ENCODE measurements around the gene IFNGR2.
"Not testable (repeated sequence)": the region's sequence is repeated elsewhere in the genome, so short reads cannot be mapped to it uniquely, and the experiment has no call there.

Gene IFNGR2

DNA sequence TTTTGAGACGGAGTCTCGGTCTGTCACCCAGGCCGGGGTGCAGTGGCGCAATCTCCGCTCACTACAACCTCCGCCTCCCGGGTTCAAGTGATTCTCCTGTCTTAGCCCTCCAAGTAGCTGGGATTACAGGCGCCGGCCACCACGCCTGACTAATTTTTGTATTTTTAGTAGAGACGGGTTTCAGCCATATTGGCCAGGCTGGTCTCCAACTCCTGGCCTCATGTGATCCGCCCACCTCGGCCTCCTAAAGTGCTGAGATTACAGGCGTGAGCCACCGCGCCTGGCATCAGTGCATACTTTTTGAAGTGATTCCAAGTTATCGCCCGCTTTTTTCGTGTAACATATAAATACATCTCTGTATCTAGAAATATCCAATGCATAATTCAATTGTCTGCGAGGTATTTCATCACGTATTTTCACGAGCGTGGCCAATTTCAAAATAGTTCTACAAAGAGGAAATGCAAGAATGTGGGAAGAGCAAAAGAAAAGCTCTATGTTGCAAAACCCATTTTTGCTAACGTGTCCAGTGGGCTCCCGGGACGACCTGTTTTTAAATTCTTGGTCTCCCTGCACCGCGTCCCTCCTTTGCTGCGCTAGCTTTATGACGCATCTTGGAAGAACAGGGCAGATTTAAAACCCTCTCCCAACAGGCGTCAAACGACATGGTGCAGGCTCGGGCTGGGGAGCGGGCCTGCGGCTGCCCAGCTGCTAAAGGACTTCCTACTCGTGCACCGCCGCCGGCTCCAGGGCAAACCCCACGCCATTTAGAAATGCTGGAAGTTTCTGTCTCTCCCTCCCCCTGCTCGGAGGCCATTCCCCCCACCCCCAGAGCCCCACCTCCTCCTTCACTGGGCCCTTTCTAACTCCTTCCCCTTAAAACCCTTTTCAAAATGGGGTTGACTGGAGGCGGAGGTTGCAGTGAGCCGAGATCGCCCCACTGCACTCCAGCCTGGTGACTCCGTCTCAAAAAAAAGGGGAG lies 923 bp upstream of the IFNGR2 start:
- DNase-seq (ENCODE audit: low read depth, low spot score): peak; percentile 59

DNA sequence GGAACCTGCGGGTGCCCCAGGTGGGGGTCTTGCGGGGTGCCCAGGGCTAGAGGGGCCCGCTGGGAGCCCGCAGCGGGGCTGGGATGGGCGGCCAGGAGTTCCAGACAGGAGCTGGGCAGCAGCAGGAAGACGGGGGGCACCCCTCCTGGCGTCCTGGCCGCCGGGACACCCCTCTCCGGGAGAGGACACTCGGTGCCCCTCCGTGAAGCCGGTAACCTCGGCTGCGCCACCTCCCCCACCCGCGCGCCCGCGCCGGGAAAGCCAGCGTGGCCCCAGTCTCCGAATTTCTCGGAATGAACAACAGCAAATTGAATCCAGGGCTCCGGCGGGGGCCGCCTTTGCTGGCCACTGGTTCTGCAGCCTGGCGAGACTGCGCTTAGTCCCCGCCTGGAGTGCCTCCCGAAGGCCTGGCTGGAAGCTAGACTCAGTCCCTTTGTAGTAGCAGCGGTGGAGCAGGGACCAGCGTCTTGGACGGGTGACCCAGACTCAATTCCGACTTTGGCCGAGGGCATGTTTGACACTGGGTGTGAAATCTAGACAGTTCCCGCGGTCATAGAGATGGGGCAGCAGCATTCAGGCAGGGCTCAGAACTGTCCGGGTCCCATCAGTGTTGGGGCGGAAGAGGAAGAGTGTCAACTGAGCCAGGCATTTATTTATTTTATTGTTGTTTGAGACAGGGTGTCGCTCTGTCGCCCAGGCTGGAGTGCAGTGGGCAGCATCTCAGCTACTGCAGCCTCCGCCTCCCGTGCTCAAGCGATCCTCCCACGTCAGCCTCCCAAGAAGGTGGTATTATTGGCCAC lies 773 bp downstream of the IFNGR2 start:
- peak; percentile 84 for DNase-seq (ENCODE audit: low read depth, low spot score)

DNA sequence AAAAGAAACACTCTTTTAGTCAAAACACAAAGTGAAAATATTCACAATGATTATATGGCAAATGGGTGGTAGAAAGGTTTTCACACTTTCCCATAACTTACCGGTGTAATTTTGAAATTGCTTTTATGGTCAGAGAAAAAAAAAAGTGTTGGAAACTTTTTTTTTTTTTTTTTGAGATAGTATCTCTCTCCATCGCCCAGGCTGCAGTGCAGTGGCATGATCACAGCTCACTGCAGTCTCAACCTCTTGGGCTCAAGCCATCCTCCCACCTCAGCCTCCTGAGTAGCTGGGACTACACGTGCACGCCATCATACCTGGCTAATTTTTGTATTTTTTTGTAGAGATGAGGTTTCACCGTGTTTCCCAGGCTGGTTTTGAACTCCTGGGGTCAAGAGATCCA lies 3.3 kb downstream of the IFNGR2 start:
- DNase-seq (ENCODE audit: low read depth, low spot score): no peak

DNA sequence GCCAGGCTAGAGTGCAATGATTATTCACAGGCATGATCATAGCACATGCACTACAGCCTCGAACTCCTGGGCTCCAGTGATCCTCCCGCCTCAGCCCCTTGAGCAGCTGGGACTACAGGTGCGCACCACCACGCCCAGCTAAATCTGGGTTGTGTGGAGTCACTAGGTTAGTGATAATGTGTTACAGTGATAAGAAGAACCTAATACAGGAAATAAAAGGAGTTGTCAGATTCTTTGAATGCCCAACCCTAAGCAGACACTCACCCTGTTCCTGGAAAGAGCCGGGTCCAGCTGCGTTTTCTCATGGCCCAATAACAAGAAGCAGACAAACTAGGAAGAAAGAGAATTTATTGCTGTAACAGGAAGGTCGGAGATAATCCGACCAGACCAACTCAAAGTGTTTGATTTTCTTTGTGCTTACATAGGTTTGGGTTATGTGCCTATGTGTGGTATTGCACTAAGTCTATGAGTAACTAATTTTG lies 8.8 kb downstream of the IFNGR2 start:
- no peak for DNase-seq (ENCODE audit: low read depth, low spot score)

DNA sequence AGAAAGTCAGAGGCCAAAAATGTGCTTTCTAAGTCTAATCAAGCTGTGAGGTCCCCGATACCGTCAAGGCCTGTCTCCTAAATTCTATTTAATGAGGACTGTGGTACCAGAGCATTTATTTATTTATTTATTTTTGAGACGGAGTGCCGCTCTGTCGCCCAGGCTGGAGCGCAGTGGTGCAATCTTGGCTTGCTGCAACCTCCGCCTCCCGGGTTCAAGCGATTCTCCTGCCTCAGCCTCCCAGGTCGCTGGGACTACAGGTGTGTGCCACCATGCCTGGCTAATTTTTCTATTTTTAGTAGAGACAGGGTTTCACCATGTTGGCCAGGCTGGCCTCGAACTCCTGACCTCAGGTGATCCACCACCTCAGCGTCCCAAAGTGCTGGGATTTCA lies 9.2 kb downstream of the IFNGR2 start:
- DNase-seq (ENCODE audit: low read depth, low spot score): not testable (repeated sequence)

DNA sequence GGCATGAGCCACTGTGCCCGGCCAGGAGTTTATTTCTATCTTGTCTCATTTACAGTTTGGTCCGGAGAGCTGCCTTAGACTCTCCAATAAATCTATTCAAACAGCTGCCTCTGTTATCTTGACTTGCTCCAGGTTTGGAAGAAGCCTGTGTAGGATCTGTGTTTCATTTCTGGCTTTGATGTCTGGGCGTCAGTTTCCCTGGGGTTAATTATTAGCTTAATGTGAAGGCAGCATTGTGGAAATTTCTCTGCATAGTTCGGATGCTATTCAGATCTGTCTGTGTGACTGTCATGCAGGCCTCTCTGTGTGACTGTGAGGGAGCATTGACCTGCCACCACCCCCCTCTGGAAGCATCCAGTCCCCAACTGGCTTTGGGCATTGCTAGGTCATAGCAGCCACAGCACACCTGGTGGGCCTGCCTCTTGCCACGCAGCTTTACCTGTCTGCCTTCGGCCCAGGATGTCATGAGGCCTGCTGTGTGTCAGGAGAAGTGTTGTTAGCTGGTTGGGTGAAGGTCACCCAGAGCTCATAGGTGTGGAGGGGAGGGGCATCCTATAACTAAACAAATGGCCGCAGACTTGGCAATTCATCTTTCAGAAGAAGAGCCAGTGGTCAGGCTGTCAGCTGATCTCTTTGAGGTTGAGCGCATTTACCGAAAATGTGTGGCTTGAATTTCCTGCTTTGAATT lies 9.8 kb downstream of the IFNGR2 start:
- DNase-seq (ENCODE audit: low read depth, low spot score): no peak

DNA sequence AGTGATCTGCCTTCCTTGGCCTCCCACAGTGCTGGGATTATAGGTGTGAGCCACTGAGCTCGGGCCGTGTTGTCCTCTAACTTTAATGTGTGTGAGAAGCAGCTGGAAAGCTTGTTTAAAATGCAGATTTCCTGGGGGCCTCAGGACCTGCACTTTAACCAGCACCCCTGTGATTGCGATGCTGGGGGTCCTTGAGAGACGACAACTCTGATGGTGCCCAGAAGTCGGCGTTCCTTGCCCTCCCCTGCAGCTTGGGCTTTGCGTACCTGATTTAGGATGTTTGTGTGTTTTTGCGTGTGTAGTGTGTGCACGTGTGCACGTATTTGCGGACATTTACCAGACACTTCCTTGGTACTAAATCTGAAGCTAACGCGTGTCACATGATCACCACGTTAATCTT lies 10.9 kb downstream of the IFNGR2 start:
- no peak for DNase-seq (ENCODE audit: low read depth, low spot score)

DNA sequence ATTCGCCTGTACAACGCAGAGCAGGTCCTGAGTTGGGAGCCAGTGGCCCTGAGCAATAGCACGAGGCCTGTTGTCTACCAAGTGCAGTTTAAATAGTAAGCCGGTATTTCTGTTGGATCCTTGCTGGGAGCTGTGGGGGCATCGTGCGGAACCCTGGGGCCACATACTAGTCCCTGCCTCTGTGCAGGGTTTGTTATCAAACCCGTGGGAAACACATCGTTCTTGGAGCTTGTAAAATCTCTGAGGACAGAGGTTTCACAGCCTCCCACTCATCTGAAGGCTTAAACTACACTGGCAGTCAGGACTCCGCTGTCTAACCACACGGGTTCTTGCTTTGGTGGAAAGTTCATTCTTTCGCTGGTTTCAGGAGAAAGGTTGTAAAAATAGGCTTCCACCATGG lies 11.7 kb downstream of the IFNGR2 start:
- DNase-seq (ENCODE audit: low read depth, low spot score): no peak

DNA sequence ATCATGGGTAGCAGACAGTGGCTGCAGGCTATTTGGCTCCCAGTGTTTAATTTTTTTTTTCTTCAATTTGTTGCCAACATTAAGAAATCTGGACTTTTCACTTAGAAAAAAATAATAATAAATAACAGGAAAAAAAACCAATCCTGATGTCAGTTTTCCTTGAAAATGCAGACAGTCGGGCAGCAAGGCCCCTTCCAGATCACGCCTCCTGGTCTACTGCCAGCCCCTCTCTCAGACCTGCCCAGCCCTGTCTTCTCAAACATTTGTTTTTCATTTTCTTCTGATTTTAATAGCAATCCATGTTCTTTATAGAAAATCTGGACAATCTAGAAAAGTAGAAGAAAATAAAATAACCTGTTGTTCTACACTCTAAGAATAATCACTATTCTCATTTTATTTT lies 15.5 kb downstream of the IFNGR2 start:
- no peak for DNase-seq (ENCODE audit: low read depth, low spot score)

DNA sequence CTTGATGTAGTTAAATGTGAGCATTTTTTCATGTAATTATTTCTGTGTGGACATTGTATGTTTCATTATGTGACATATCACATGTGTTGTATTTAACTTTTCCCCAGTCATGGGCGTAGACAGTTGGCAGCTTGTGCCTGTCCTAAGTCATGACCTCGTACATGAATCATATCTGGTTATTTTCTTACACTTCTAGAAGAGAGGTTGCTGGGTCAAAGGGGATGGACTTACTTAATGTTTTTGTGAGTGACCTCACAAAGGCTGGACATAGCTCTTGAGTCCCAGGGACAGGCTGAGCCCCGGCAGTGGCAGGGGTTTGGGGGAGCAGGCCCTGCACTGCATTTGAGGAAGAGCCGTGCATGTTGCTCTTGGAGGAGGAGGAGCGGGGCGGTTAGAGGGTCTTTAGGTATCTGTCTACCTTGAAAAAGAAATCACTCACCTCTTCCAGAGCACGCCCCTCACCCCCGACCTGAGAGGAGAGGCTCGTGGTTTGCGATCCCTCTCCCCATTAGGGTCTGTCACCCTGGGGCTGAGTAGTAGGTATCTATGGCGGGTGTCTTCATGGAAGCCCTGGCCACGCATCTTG lies 16.4 kb downstream of the IFNGR2 start:
- DNase-seq (ENCODE audit: low read depth, low spot score): no peak

DNA sequence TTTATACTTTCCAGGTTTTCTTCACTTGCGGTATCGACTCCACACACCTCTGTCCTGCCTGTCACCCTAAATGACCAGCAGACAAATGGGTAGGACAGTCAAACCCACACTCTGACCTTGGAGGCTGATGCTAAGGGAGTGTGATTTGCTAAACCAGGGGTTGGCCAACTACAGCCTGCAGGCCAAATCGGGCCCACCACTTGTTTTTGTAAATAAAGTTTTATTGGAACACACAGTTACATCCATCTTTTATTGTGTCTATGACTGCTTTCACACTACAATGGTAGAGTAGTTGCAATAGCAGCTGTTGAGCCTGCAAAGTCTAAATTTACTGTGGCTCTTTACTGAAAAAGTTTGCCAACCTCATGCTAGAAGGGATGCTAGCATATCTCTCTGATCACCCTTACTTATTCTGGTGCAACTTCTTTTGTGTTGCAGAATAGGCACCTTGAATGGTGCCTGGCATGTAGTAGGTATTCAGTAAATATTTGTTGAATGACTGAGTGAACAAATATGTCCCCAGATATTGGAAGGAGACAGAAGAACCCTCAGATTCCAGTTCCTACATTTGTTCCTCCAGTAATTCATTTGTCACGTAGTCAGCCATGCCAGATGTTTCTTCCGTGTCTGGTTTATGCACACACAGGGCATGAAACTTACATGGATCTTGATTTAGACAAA lies 18.6 kb downstream of the IFNGR2 start:
- no peak for DNase-seq (ENCODE audit: low read depth, low spot score)

DNA sequence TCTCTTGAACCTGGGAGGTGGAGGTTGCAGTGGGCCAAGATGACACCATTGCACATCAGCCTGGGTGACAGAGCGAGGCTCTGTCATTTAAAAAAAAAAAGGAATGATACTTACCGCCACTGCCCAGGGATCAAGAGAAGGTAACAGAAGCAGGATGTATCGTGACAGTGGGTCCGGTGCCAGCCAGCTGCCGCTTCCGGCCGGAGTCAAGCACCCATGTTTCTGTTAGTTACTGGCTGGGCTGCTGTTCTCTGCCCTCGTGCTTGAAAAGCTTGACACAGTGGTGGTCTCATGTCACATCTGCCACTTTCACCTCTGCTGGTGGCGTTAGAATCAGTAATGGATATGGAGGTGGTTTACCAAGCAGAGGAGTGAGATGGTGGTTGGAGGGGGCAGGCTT lies 21.0 kb downstream of the IFNGR2 start:
- DNase-seq (ENCODE audit: low read depth, low spot score): no peak

DNA sequence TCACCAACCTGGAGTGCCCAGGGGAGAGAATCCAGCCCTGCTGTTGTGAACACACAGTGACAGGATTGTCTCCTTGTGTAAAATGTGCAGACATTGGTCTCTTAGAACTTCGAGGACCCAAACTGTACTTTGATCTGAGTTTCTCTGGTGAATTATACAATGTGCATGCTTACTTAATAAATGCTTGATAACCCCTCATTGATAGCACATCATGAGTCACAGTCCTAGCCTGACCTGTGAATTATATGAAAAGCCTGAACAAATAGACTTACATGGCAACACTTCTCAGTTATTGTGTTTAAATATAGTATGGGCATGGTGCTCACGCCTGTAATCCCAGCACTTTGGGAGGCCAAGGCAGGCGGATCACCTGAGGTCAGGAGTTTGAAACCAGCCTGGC lies 22.6 kb downstream of the IFNGR2 start:
- no peak for DNase-seq (ENCODE audit: low read depth, low spot score)

DNA sequence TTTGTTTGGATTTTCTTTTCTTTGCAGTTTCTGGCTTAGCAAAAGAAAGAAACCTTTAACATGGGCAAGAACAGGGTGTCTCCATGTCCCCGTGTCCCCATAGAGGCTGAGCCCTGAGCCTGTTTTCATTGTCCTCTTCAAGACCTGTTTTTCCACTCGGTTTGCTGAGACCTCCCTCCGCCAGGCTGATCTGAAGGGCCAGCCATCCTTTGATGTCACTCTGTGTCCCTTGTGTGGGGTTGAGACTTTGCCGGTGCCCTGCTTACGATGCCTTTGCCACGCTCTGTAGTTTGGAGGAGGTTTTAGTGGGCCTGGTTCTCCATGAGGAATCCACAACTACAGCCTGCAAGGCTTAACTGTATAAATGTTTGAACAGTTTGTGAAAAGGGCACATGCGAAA lies 23.8 kb downstream of the IFNGR2 start:
- no peak for DNase-seq (ENCODE audit: low read depth, low spot score)

DNA sequence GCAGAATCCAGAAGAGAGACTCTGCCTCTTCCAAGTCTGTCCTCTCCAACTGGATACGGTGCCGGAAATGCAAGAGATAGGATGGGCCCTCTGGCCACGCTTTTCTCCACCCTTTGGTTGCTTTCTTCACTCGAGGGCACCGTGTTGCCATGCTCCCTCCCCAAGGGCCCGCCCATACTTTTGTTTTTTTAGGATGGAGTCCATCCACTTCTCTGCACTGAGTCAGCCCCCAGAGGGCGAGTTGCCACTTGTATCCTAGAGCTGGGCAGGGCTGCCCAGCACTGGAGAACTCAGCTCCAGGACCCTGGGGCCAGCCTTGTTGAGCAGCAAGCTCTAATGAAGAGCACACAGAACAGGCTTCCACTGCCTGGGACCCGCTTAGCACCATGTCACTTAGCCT lies 25.5 kb downstream of the IFNGR2 start:
- peak; percentile 10 for DNase-seq (ENCODE audit: low read depth, low spot score)

DNA sequence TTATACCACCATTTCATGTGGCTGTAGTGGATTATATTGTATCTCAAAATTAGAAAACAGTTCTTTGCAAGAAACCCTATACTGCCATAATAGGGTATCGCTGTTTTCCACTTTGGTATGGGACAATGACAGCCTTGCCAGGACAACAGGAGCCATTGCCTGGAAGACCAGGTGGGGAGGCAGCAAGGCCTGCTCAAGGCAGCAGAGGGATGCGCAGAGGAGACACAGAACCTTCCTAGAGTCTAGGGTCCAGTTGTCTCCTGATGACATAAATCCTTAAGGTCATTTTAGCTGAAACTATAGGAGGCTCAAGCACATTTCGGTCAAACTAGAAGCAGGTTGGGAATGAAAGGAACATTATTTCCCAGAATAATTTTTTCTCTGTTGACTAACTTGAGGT lies 27.6 kb downstream of the IFNGR2 start:
- no peak for DNase-seq (ENCODE audit: low read depth, low spot score)

DNA sequence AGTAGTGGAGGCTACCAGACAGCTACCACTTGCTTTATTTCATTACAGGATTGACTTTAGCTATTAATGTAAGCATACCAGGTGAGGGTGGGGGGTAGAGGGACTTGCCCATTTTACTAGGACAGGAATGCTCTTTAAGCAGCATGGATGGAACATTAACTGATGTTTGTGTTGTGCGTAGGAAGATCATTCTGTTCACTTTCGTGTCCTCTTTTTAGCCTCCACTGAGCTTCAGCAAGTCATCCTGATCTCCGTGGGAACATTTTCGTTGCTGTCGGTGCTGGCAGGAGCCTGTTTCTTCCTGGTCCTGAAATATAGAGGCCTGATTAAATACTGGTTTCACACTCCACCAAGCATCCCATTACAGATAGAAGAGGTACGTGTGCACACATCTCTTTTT lies 29.3 kb downstream of the IFNGR2 start:
- no peak for DNase-seq (ENCODE audit: low read depth, low spot score)

DNA sequence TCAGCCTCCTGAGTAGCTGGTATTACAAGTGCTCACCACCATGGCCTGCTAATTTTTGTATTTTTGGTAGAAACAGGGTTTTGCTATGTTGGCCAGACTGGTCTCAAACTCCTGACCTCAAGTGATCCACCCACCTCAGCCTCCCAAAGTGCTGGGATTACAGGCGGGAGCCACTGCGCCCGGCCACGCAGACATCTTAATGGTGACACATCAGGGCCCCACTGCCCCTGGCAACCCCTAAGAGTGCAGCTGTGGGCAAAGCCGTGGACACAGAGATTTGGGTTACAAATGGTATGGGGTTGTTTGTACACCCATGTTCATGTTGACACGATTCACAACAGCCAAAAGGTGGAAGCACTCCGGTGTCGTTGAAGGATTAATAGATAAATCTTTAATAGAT lies 29.8 kb downstream of the IFNGR2 start:
- DNase-seq (ENCODE audit: low read depth, low spot score): no peak

DNA sequence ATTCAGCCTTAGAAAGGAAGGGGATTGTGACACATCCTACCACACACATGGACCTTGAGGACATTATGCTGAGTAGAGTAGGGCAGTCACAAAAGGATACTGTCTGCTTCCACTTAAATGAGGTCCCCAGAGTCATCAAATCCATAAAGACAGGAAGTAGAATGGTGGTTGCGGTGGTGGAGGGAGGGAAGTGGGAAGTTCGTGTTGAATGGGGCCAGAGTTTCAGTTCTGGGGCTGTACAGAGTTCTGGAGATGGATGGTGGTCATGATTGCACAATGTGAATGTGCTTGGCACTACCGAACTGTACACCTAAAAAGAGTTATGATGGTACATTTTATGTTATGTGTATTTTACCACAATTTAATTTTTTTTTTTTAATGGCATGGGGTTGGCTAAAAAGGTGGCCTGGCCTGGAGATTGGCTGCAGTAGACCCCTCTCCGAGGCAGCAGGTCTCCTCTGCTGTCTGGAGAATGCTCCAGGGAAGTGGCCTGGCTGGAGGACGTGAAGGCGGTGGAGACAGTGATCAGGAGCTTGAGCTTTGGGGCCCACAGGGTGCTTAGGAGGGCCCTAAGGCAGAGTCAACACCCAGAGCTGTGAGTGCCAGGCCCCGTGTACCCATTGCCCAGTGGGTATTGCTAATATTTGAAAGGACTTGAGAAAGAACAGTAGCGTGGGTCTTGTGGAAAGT lies 30.4 kb downstream of the IFNGR2 start:
- DNase-seq (ENCODE audit: low read depth, low spot score): no peak

DNA sequence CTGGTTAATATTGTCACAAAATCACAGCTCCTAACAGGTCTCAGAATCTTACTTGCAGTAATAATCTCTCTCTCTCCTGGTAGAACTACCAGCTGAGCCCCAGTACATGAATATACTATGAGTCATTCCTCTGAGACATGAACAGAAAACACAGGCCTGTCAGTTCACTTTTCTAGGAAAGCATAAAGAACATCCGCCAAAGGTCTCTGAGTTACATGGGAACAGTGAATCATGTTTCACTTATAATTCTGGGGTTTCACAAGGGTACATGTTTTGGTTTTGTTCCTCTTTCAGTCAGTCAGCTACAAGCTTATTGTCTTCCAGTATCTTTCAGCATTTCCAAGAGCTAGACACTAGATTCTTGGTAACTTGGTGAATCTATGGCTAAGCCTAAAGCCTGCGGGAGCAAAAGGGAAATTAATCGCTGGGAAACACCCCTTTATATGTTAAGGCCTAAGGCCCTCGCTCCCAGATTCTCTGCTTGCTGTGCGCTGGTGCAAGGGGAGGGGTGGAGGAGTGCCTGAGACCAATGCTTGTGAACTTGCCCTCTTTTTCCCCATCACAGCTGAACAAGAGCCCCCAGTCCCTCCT lies 31.7 kb downstream of the IFNGR2 start:
- peak; percentile 86 for DNase-seq (ENCODE audit: low read depth, low spot score)
